Lung (tissue), 16 donors: Measurements from ENCODE around the gene TADA1. TPM values are rescaled to one million over a fixed set of nuclear protein-coding genes. Genes with fewer than 3 reads are reported as not detected.

Experiments
- ATAC-seq: fragments of 200-7000 bp; cut with Tn5 transposase; one replicate; pipeline ENCODE4 v1.9.1; 2020; ENCODE audit warnings: moderate number of reproducible peaks; ENCODE audit not compliant: insufficient read depth, low FRiP score
- DNase-seq, 3 donors: peaks; one replicate each; pipeline ENCODE4 v3.0.0-alpha.2; 2013 to 2017
- H3K27ac ChIP-seq, 2 donors: one replicate each; pipeline ENCODE4 v1.5.1; 2013; ENCODE audit warnings: mild to moderate bottlenecking in 2 of 2, moderate library complexity in 2 of 2, control low read depth in 1 of 2, inconsistent platforms in 1 of 2, low read depth in 1 of 2, low read length in 1 of 2
- H3K27me3 ChIP-seq, 3 donors: one replicate each; pipeline ENCODE4 v1.5.1; 2013; ENCODE audit warnings: low read length in 2 of 3; ENCODE audit not compliant: control insufficient read depth in 3 of 3, insufficient read depth in 3 of 3
- H3K36me3 ChIP-seq, 4 donors: one replicate each; pipeline ENCODE4 v1.5.1; 2013; ENCODE audit warnings: low read length in 4 of 4, mild to moderate bottlenecking in 1 of 4, moderate library complexity in 1 of 4; ENCODE audit not compliant: control insufficient read depth in 4 of 4, insufficient read depth in 4 of 4
- H3K4me1 ChIP-seq, 5 donors: one replicate each; pipeline ENCODE4 v1.5.1; 2013; ENCODE audit warnings: low read length in 5 of 5, mild to moderate bottlenecking in 2 of 5, moderate library complexity in 1 of 5; ENCODE audit not compliant: control insufficient read depth in 5 of 5, insufficient read depth in 5 of 5
- H3K4me3 ChIP-seq: one replicate; pipeline ENCODE4 v1.5.1; 2013; ENCODE audit warnings: mild to moderate bottlenecking, control low read depth, moderate library complexity
- H3K9ac ChIP-seq, 2 donors: one replicate each; pipeline ENCODE4 v1.5.1; 2013; ENCODE audit warnings: low read length in 2 of 2, control low read depth in 1 of 2; ENCODE audit not compliant: insufficient read depth in 1 of 2
- H3K9me3 ChIP-seq, 4 donors: one replicate each; pipeline ENCODE4 v1.5.1; 2013; ENCODE audit warnings: low read length in 3 of 4, mild to moderate bottlenecking in 1 of 4, moderate library complexity in 1 of 4; ENCODE audit not compliant: control insufficient read depth in 4 of 4, insufficient read depth in 3 of 4
- CTCF ChIP-seq: IDR thresholded peaks from 2 replicates; pipeline ENCODE4 v1.5.1; 2012; ENCODE audit warnings: mild to moderate bottlenecking; ENCODE audit errors: control extremely low read depth, extremely low read depth
- WGBS, 2 donors: extraction: QIAGEN DNeasy Blood & Tissue Kit; methylation state at CpG; one replicate each; pipeline ENCODE4 v1.1.7; 2013; 5-methylcytosine and 5-hydroxymethylcytosine counted together
- long read RNA-seq, 5 donors: transcript quantifications; one replicate each; lab custom pipeline, GENCODE V29; 2026
- polyA plus RNA-seq, 2 donors: library from polyadenylated mRNA; stranded (reverse); fragments of 200-250 nt; gene quantifications; one replicate each; pipeline ENCODE4 v1.2.1, GENCODE V29; 2013
- total RNA-seq, 2 donors: library from RNA; depleted of rRNA in 1 of 2; stranded (reverse); fragments of >200 nt in 1 of 2; gene quantifications; one replicate each; pipeline ENCODE4 v1.2.1, GENCODE V29; 2014 to 2021
- donor health status: control.
- donor health status: control.
- donor health status: Bipolar disorder and iron deficiency.
- donor health status: healthy.
- donor health status: DM: yes; HTN: yes; CAD: no.

The TADA1 gene
- total RNA-seq (10 to 100 TPM in 1 of 2 donors, 1 to 10 TPM in 1; 8.3 to 14.4 TPM), polyA plus RNA-seq (1 to 10 TPM; 6.5 to 6.8 TPM)
- long read RNA-seq, donor 1, partial matches to known transcripts, result 5 of 9 reads
- long read RNA-seq, donor 1, other reads (novel, unspliced or antisense), result 0 of 9 reads
- long read RNA-seq, donor 2, partial matches to known transcripts, result 7 of 8 reads
- long read RNA-seq, donor 2, other reads (novel, unspliced or antisense), result 0 of 8 reads
- long read RNA-seq, donor 3, partial matches to known transcripts, result 0 of 1 reads
- long read RNA-seq, donor 3, other reads (novel, unspliced or antisense), result 0 of 1 reads
- long read RNA-seq, donor 4, partial matches to known transcripts, result 0 of 3 reads
- long read RNA-seq, donor 4, other reads (novel, unspliced or antisense), result 0 of 3 reads
- long read RNA-seq, donor 5, transcript TADA1-201 (8 exons, 2,159 nt), result major isoform, 6 of 11 reads
- long read RNA-seq, donor 5, partial matches to known transcripts, result 5 of 11 reads
- long read RNA-seq, donor 5, other reads (novel, unspliced or antisense), result 0 of 11 reads

GRCh38 chr1:166875734-166876539 is at the start of gene TADA1:
Gene TADA1, minus strand, starts transcription at chr1:166876264. Its CDS starts 31 bp downstream, at chr1:166876233.
- 0% methylated on average over 79 to 84 of the region's 84 CpGs for WGBS, 2 donors

GRCh38 chr1:166924823-166925541 is 48.9 kb upstream of the TADA1 start:
- H3K36me3 ChIP-seq, result no peaks in the 10 kb centered on the region
- ATAC-seq, result no peak
- 66 to 70% methylated on average over 3 of the region's 3 CpGs for WGBS, 2 donors
- peak overlapping the region in 1 of 2 donors; percentile 43 for H3K27ac ChIP-seq
- no peak overlapping the region for H3K4me3 ChIP-seq
- peaks cover 9 to 28% (median 22%) of the 10 kb centered on the region in 3 donors for H3K27me3 ChIP-seq
- peaks cover 0 to 4% (median 0%) of the 10 kb centered on the region in 4 donors for H3K9me3 ChIP-seq
- no peak for TF ChIP-seq CTCF
- no peak for DNase-seq
- no peak overlapping the region for H3K9ac ChIP-seq
- H3K4me1 ChIP-seq, result peaks cover 0 to 18% (median 0%) of the 10 kb centered on the region in 5 donors

More at GRCh38 chr1:166875734-166876539, at the start of gene TADA1:
- TF ChIP-seq CTCF, result peak; percentile 24
- ATAC-seq, result peak; percentile 97
- DNase-seq, result peak; percentile 98 to 99 (median 98)
- Histone ChIP-seq H3K4me3 (peak within 1 kb of the TSS; percentile 86), H3K27me3 (no peaks in the 10 kb centered on the region), H3K4me1 (peaks cover 0 to 14% (median 4%) of the 10 kb centered on the region in 5 donors), H3K36me3 (no peaks in the 10 kb centered on the region), H3K9ac (peak within 1 kb of the TSS; percentile 50 to 74), H3K27ac (peak within 1 kb of the TSS; percentile 97 to 98), H3K9me3 (no peaks in the 10 kb centered on the region)

GRCh38 chr1:166920561-166921475 is 44.8 kb upstream of the TADA1 start:
- H3K27me3 ChIP-seq, result peaks cover 23 to 51% (median 49%) of the 10 kb centered on the region in 3 donors
- no peaks in the 10 kb centered on the region for H3K36me3 ChIP-seq
- H3K4me3 ChIP-seq, result no peak overlapping the region
- H3K9me3 ChIP-seq, result peaks cover 0 to 4% (median 0%) of the 10 kb centered on the region in 4 donors
- H3K9ac ChIP-seq, result no peak overlapping the region
- WGBS, 2 donors, result 5 to 10% methylated on average over 101 to 113 of the region's 113 CpGs
- no peak for TF ChIP-seq CTCF
- ATAC-seq, result no peak
- peaks cover 0 to 11% (median 0%) of the 10 kb centered on the region in 5 donors for H3K4me1 ChIP-seq
- DNase-seq, result peak; percentile 4 to 34 (median 18)
- H3K27ac ChIP-seq, result no peak overlapping the region
